OCI-LY3 (cell line): Measurements from ENCODE around the gene INSM2.

Experiments
- H2AFZ ChIP-seq: fragments of 200-600, 300-600 bp; shearing (Covaris generic); 2 replicates; pipeline ENCODE4 v1.6.0; 2014; ENCODE audit warnings: antibody characterized with exemption, low read depth, low read length
- H3K27ac ChIP-seq: fragments of 200-600, 300-600 bp; sonication (generic); 2 replicates; pipeline ENCODE4 v1.5.1; 2014; ENCODE audit warnings: mild to moderate bottlenecking, low read length, moderate library complexity, mixed read lengths
- H3K27me3 ChIP-seq: fragments of 200-600, 300-600 bp; sonication (generic); 2 replicates; pipeline ENCODE4 v1.6.1; 2014; ENCODE audit warnings: low read depth, low read length, mixed read lengths
- H3K36me3 ChIP-seq: fragments of 200-600, 300-600 bp; sonication (generic); replicated peaks from 2 replicates; pipeline ENCODE3; 2014; ENCODE audit warnings: low read depth, low read length, mixed read lengths
- H3K4me1 ChIP-seq: fragments of 300-600, 200-600 bp; sonication (generic); 2 replicates; pipeline ENCODE4 v1.6.1; 2014; ENCODE audit warnings: low read length, mixed read lengths
- H3K4me2 ChIP-seq: fragments of 200-600, 300-600 bp; sonication (generic); 2 replicates; pipeline ENCODE4 v1.6.1; 2014; ENCODE audit warnings: low read length, mixed read lengths
- H3K4me3 ChIP-seq: fragments of 300-600, 200-600 bp; sonication (generic); 2 replicates; pipeline ENCODE4 v1.5.1; 2014; ENCODE audit warnings: antibody characterized with exemption, mild to moderate bottlenecking, low read length, moderate library complexity
- H3K79me2 ChIP-seq: fragments of 300-600, 200-600 bp; shearing (Covaris generic); 2 replicates; pipeline ENCODE4 v1.6.1; 2014; ENCODE audit warnings: mild to moderate bottlenecking, low read length, mixed read lengths
- H3K9ac ChIP-seq: fragments of 300-600, 200-600 bp; shearing (Covaris generic); 2 replicates; pipeline ENCODE4 v1.6.0; 2014; ENCODE audit warnings: mild to moderate bottlenecking, low read length, moderate library complexity
- H3K9me3 ChIP-seq: fragments of 200-600, 300-600 bp; shearing (Covaris generic); 2 replicates; pipeline ENCODE4 v1.6.1; 2014; ENCODE audit warnings: low read length, mixed read lengths; ENCODE audit not compliant: insufficient read depth
- H4K20me1 ChIP-seq: fragments of 200-600, 300-600 bp; sonication (generic); 2 replicates; pipeline ENCODE4 v1.6.1; 2016; ENCODE audit warnings: low read length, mixed read lengths; ENCODE audit not compliant: insufficient read depth
- CTCF ChIP-seq: fragments of 200-600, 300-600 bp; sonication (generic); IDR thresholded peaks from 2 replicates; pipeline ENCODE4 v1.5.1; 2014; ENCODE audit warnings: antibody characterized with exemption, low read length, low read depth
- EZH2phosphoT487 ChIP-seq: fragments of 200-600 bp; shearing (Covaris generic); IDR thresholded peaks from 2 replicates; pipeline ENCODE4 v1.6.1; 2018; ENCODE audit warnings: antibody characterized with exemption, mixed run types, low read depth

INSM2 gene

GRCh38 chr14:35519986-35520385 lies 14.0 kb upstream of the INSM2 start:
- TF ChIP-seq EZH2phosphoT487 (no peak), CTCF (no peak)
- no peaks in the 10 kb centered on the region for H4K20me1 ChIP-seq
- no peaks in the 10 kb centered on the region for H3K36me3 ChIP-seq
- peak overlapping the region; percentile 28; the same call in 1 of the 2 replicates for H2AFZ ChIP-seq
- H3K9me3 ChIP-seq, result no peaks in the 10 kb centered on the region
- no peaks in the 10 kb centered on the region for H3K27me3 ChIP-seq
- no peaks in the 10 kb centered on the region for H3K79me2 ChIP-seq
- no peak overlapping the region for H3K4me3 ChIP-seq
- peaks cover 11% of the 10 kb centered on the region for H3K4me1 ChIP-seq
- no peak overlapping the region for H3K27ac ChIP-seq
- H3K9ac ChIP-seq, result no peak overlapping the region
- H3K4me2 ChIP-seq, result peak overlapping the region; percentile 21

GRCh38 chr14:35525695-35526094 lies 8.3 kb upstream of the INSM2 start:
- no peaks in the 10 kb centered on the region for H3K4me1 ChIP-seq
- no peaks in the 10 kb centered on the region for H3K36me3 ChIP-seq
- H3K4me3 ChIP-seq, result no peak overlapping the region
- TF ChIP-seq CTCF, result no peak
- no peak for TF ChIP-seq EZH2phosphoT487
- no peaks in the 10 kb centered on the region for H4K20me1 ChIP-seq
- H3K4me2 ChIP-seq, result no peak overlapping the region
- H3K27ac ChIP-seq, result no peak overlapping the region
- no peaks in the 10 kb centered on the region for H3K79me2 ChIP-seq
- H3K27me3 ChIP-seq, result no peaks in the 10 kb centered on the region
- 0 out of 2 replicates have a peak, but pooled peaks cover 2% of the 10 kb centered on the region for H3K9me3 ChIP-seq
- no peak overlapping the region for H2AFZ ChIP-seq
- H3K9ac ChIP-seq, result no peak overlapping the region

- Histone ChIP-seq H3K4me3 (no peak overlapping the region), H3K9me3 (0 out of 2 replicates have a peak, but pooled peaks cover 2% of the 10 kb centered on the region), H2AFZ (no peak overlapping the region), H3K4me1 (no peaks in the 10 kb centered on the region), H3K79me2 (no peaks in the 10 kb centered on the region), H3K36me3 (no peaks in the 10 kb centered on the region), H3K27me3 (peaks cover 5% of the 10 kb centered on the region; the same call in 1 of the 2 replicates), H3K9ac (no peak overlapping the region), H4K20me1 (no peaks in the 10 kb centered on the region), H3K4me2 (no peak overlapping the region), H3K27ac (no peak overlapping the region)
- TF ChIP-seq EZH2phosphoT487, result no peak
- TF ChIP-seq CTCF, result no peak
Measured at GRCh38 chr14:35526962-35527361, 7.0 kb upstream of the INSM2 start.

GRCh38 chr14:35531960-35532747 lies 1.8 kb upstream of the INSM2 start:
- Histone ChIP-seq H3K4me3 (no peak overlapping the region), H3K9ac (no peak overlapping the region), H4K20me1 (no peaks in the 10 kb centered on the region), H3K4me1 (0 out of 2 replicates have a peak, but pooled peaks cover 4% of the 10 kb centered on the region), H3K36me3 (no peaks in the 10 kb centered on the region), H3K4me2 (no peak overlapping the region), H3K27ac (no peak overlapping the region), H3K79me2 (no peaks in the 10 kb centered on the region), H3K9me3 (no peaks in the 10 kb centered on the region), H2AFZ (no peak overlapping the region), H3K27me3 (peaks cover 14% of the 10 kb centered on the region; the same call in 1 of the 2 replicates)
- no peak for TF ChIP-seq CTCF
- no peak for TF ChIP-seq EZH2phosphoT487
